Measurements from ENCODE around the gene C13orf46.
"Not testable (repeated sequence)": the region's sequence is repeated elsewhere in the genome, so short reads cannot be mapped to it uniquely, and the experiment has no call there.

Gene C13orf46

GRCh38 chr13:113990321-113990837, 16.5 kb upstream of the C13orf46 start:
- no peak for DNase-seq (ENCODE audit: low read depth)
- TF ChIP-seq, protein P1, sequence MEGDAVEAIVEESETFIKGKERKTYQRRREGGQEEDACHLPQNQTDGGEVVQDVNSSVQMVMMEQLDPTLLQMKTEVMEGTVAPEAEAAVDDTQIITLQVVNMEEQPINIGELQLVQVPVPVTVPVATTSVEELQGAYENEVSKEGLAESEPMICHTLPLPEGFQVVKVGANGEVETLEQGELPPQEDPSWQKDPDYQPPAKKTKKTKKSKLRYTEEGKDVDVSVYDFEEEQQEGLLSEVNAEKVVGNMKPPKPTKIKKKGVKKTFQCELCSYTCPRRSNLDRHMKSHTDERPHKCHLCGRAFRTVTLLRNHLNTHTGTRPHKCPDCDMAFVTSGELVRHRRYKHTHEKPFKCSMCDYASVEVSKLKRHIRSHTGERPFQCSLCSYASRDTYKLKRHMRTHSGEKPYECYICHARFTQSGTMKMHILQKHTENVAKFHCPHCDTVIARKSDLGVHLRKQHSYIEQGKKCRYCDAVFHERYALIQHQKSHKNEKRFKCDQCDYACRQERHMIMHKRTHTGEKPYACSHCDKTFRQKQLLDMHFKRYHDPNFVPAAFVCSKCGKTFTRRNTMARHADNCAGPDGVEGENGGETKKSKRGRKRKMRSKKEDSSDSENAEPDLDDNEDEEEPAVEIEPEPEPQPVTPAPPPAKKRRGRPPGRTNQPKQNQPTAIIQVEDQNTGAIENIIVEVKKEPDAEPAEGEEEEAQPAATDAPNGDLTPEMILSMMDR (conservative IDR thresholded peaks at IDR 0.05; ENCODE audit: low read length), result no peak
- no peak overlapping the region for H3K4me3 ChIP-seq (ENCODE audit: low read length)

DNA sequence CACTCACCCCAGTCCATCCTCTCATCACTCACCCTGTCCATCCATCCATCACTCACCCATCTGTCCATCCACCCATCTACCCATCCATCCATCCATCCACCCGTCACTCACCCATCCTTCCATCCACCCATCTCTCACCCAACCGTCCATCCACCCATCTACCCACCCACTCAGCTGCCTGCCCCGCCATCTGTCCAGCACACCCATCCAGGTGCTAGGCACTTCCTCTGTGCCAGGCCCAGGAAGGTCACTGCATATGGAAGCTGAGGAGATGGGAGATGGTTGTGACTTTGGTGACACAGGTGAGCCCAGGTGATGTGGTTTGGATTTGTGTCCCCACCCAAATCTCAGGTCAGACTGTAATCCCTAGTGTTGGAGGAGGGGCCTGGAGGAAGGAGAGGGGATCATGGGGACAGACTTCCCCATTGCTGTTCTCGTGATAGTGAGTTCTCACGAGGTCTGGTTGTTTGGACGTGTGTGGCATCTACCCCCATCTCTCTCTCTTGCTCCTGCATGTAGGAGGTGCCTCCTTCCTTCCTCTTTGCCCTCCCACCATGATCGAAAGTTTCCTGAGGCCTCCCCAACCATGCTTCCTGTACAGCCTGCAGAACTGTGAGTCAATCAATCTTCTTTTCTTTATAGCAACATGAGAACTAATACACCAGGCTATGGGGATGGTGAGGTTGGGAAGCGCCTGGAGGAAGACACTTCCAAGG, 15.9 kb upstream of the C13orf46 start:
- DNase-seq (ENCODE audit: low read depth), result no peak
- TF ChIP-seq, protein P1 (conservative IDR thresholded peaks at IDR 0.05; ENCODE audit: low read length), result no peak
- H3K4me3 ChIP-seq (ENCODE audit: low read length), result no peak overlapping the region

DNA sequence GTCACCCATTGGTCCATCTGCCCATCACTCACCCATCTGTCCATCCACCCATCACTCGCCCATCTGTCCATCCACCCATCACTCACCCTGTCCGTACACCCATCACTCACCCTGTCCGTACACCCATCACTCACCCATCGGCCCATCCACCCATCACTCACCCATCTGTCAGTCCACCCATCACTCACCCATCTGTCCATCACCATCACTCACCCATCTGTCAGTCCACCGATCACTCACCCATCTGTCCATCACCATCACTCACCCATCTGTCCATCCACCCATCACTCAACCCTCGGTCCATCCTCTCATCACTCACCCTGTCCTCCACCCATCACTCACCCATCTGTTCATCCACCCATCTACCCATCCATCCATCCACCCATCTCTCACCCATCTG, 15.0 kb upstream of the C13orf46 start:
- H3K4me3 ChIP-seq (ENCODE audit: low read length); DNase-seq (ENCODE audit: low read depth): not testable (repeated sequence)

- TF ChIP-seq, protein P1 (conservative IDR thresholded peaks at IDR 0.05; ENCODE audit: low read length), result no peak
- H3K4me3 ChIP-seq (ENCODE audit: low read length), result no peak overlapping the region
- DNase-seq (ENCODE audit: low read depth), result no peak
Measured at GRCh38 chr13:113982296-113982661, 8.4 kb upstream of the C13orf46 start.

DNA sequence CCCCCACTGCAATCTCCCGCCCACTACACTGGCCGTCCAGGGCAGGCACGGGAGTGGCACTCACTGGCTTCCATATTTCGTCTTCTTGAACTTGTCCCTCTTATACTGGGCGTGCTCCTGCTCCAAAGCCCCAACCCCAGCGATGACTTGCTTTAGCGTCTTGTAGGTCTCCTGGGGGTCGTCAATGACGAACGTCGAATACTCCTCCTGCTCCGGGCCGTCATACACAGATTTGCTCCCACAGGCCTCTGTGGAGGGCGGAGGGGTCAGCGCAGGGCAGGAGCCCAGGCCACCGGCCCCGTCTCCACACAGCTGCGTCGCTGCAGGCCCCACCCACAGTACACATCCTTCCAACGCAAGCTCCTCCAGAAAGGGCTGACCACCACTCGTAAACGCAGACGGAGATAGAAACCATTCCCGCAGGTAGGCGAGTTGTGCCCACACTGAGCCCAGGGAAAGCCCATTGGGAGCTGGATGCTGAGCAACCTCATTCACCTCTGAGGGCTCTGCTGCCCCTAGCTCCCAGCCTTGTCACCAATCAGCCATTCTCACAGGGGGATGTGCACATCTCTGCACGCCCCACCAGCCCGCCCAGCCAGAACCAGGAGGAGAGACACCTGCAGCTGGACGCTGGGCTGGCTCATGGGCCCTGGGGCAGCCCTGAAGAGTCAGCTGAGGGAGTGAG, 7.9 kb upstream of the C13orf46 start:
- DNase-seq (ENCODE audit: low read depth), result no peak
- TF ChIP-seq, protein P1 (conservative IDR thresholded peaks at IDR 0.05; ENCODE audit: low read length), result no peak
- no peak overlapping the region for H3K4me3 ChIP-seq (ENCODE audit: low read length)

DNA sequence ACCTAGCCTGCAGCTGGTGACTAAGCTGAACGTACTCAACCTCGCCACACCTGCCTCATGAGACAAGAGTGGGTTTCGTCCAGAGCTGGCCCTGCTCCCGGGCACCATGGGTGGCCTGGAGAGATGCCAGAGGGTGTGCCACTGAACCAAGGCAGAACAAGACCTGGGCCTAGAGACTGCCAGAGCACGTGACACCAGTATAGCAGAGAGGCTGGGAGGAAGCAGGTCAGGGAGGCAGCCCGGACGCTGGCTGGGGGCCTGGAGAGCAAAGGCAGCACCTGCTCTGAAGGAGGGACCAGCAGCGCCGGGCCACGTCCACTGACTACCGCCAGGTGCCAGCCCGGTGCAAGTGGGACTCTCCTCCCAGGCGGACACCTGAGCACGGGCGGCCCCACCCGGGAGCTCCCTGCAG, 7.3 kb upstream of the C13orf46 start:
- no peak overlapping the region for H3K4me3 ChIP-seq (ENCODE audit: low read length)
- DNase-seq (ENCODE audit: low read depth), result no peak
- TF ChIP-seq, protein P1 (conservative IDR thresholded peaks at IDR 0.05; ENCODE audit: low read length), result no peak

DNA sequence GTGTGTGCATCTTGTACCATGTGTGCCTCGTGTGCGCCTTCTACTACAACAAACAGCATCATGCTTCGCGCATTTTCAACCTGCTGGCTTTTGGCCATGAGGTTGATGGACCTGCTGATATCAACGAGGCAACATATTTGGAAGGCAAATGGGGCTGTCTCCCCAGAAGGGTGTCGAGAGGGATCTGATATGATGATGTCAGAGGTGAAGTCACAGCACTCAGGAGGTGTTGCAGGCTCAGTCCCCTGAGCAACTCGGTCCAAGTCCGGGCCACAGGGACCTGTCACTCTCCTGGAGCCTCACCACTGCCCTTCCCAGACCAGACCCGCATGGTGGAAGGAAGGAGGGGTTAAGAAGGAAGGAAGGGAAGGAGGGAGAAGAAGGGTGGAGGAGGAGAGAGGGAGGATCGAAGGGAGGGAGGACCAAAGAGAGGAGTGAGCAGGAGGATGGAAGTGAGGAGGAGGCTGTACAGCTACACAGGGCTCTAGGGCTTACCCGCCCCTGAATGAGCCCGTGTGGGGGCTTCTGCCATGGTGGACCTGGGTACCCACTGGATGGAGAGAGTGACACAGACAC, 6.7 kb upstream of the C13orf46 start:
- no peak overlapping the region for H3K4me3 ChIP-seq (ENCODE audit: low read length)
- TF ChIP-seq, protein P1 (conservative IDR thresholded peaks at IDR 0.05; ENCODE audit: low read length), result no peak
- DNase-seq (ENCODE audit: low read depth), result no peak

Data from AG10803 (cell line).